HG03196 (cell line): Measurements from ENCODE around the gene MAGEB17.
"Not testable (repeated sequence)": the region's sequence is repeated elsewhere in the genome, so short reads cannot be mapped to it uniquely, and the experiment has no call there.

Experiments used
- ATAC-seq: cut with Tn5 transposase; IDR thresholded peaks from one replicate; pipeline ENCODE4 v1.9.1; 2021; ENCODE audit not compliant: unreplicated experiment

MAGEB17 gene

GRCh38 chrX:16156692-16157331 is 10.5 kb upstream of the MAGEB17 start:
- no peak for ATAC-seq

GRCh38 chrX:16160729-16161128 is 6.6 kb upstream of the MAGEB17 start:
- ATAC-seq: no peak

- not testable (repeated sequence) for ATAC-seq
Observed at GRCh38 chrX:16161173-16161572, 6.1 kb upstream of the MAGEB17 start.

GRCh38 chrX:16162391-16162790 is 4.9 kb upstream of the MAGEB17 start:
- ATAC-seq: no peak

- ATAC-seq: no peak
Observed at GRCh38 chrX:16164748-16165147, 2.5 kb upstream of the MAGEB17 start.

GRCh38 chrX:16171039-16171438 is 3.8 kb downstream of the MAGEB17 start:
- no peak for ATAC-seq

GRCh38 chrX:16171944-16172343 is 4.7 kb downstream of the MAGEB17 start:
- ATAC-seq: no peak

- ATAC-seq: no peak
Observed at GRCh38 chrX:16172391-16172790, 5.1 kb downstream of the MAGEB17 start.

GRCh38 chrX:16175329-16176061 is 8.2 kb downstream of the MAGEB17 start:
- ATAC-seq: no peak

GRCh38 chrX:16177260-16177659 is 10.0 kb downstream of the MAGEB17 start:
- ATAC-seq: no peak

GRCh38 chrX:16183843-16184242 is 16.6 kb downstream of the MAGEB17 start:
- not testable (repeated sequence) for ATAC-seq

GRCh38 chrX:16185725-16186136 is 18.4 kb downstream of the MAGEB17 start:
- ATAC-seq: peak; percentile 92

GRCh38 chrX:16186380-16187007 is 19.2 kb downstream of the MAGEB17 start:
- no peak for ATAC-seq

GRCh38 chrX:16187024-16187760 is 19.9 kb downstream of the MAGEB17 start:
- no peak for ATAC-seq

- ATAC-seq: no peak
Observed at GRCh38 chrX:16188687-16189086, 21.4 kb downstream of the MAGEB17 start.

- ATAC-seq: no peak
Observed at GRCh38 chrX:16191605-16192004, 24.3 kb downstream of the MAGEB17 start.

- ATAC-seq: no peak
Observed at GRCh38 chrX:16196829-16197228, 29.5 kb downstream of the MAGEB17 start.

- ATAC-seq: no peak
Observed at GRCh38 chrX:16199343-16199742, 32.1 kb downstream of the MAGEB17 start.

- no peak for ATAC-seq
Observed at GRCh38 chrX:16202943-16203342, 35.7 kb downstream of the MAGEB17 start.

GRCh38 chrX:16204538-16204937 is 37.3 kb downstream of the MAGEB17 start:
- ATAC-seq: no peak

- ATAC-seq: no peak
Observed at GRCh38 chrX:16205840-16206239, 38.6 kb downstream of the MAGEB17 start.
